GM19468 (cell line): Measurements from ENCODE around the gene HES5.

Experiments used
- ATAC-seq: cut with Tn5 transposase; IDR thresholded peaks from one replicate; pipeline ENCODE4 v1.9.1; 2021; ENCODE audit warnings: mild to moderate bottlenecking, moderate library complexity, moderate number of reproducible peaks; ENCODE audit not compliant: unreplicated experiment; ENCODE audit errors: extremely low read depth

HES5 gene

DNA sequence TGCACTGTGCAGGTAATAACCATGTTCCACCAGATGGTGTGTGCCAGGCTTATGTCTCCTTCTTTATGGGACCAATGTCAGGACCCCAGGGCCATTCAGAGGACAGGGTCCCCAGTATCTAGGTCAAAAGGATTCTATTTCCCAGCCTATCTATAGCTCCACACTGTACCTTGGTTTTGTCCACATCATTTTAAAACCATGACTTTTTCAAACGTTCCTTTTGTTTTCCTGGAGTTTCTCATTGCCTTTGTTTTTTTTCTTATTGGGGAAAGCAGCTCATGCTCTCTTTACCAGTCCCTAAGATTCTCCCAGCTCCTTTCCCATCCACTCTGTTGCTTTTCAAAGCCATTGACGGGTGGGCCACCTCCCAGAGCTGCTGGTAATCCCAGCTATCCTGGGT lies 41.4 kb downstream of the HES5 start:
- ATAC-seq: no peak

DNA sequence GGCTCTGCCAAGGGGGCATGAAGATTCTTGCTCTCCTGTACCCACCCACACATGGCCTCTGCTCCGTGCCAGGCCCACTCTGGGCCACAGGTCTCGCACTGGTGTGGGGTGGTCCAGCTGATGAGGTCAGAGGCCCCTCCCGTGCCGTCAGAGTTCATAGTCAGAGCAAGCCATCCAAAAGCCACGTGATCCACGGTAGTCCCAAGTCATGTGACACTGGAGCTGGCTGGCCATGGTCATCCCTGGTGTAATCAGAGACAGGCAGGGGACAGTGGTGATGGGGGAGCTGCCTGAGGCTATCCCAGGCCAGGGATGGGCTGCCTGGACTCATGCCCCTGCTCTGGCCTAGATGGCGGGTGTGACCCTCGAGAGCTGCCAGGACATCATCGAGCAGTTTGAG lies 43.5 kb downstream of the HES5 start:
- ATAC-seq: no peak

DNA sequence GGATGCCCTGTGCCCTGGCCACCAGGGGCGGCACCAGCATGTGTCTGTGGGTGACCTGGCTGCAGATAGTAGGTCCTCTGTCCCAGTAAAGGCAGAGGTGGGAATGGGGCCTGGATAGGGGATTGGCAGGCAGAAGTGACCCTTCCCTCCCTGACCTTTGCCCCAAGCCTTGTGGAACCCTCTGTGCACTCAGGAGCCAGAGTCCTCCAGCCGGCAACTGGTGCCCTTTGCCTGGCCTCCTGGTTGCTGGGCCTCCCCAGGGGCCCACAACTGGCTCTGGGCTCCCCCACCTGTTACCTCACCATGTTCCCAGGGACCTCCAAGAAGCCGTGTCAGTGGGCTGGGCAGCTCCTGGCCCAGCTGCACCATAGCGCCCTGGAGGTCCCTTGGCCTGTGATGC lies 44.0 kb downstream of the HES5 start:
- no peak for ATAC-seq

DNA sequence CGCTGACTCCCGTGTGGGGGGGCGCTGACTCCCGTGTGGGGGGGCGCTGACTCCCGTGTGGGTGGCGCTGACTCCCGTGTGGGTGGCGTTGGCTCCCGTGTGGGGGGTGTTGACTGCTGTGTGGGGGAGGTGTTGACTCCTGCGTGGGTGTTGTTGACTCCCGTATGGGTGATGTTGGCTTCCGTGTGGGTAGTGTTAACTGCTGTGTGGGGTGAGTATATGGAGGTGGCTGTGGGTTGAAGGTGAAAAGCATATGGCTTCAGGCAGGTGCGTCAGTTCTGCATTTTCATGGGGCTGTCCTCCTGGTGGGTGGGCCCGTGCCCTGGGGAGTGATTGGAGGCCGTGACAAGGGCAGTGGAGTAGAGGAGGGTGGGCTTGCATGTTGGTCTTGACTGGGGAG lies 46.1 kb downstream of the HES5 start:
- no peak for ATAC-seq

DNA sequence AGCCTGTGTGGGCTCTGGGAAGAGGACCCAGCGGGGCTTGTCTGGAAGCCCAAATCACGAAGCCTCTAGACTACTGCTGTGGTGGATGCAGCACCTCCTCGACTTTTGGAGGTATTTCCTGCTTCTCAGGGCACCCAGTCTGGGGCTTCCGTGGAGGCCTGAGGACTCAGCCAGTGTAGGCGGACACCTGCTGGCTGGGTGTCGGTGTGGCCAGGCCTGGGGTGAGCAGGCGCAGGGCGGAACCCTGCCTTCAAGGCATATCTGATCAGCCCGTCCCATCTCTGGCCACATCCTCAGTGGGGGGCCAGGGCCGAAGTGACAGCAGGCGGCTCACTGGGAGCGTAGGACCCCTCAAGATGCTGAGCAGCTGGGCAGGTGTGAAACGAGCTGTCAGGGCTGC lies 47.0 kb downstream of the HES5 start:
- ATAC-seq: no peak

DNA sequence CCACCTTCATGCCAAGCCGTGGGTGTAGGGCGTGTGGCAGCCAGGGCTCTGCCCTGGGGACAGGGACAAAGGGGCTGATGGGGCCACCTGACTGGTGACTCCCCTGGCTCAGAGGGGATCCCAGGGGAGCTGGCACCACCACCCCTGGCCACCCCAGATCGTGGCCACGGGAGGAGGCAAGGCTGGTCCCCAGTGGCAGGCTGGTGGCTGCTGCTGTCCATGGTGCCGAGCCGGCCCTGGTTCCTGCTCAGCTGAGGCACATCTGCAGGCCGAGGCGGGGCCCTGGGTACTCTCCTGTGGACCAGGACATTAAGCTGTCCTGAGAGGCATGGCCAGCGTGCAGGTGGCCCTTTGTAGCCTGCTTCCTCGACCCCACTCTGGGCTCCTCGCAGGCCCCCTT lies 47.5 kb downstream of the HES5 start:
- ATAC-seq: no peak

DNA sequence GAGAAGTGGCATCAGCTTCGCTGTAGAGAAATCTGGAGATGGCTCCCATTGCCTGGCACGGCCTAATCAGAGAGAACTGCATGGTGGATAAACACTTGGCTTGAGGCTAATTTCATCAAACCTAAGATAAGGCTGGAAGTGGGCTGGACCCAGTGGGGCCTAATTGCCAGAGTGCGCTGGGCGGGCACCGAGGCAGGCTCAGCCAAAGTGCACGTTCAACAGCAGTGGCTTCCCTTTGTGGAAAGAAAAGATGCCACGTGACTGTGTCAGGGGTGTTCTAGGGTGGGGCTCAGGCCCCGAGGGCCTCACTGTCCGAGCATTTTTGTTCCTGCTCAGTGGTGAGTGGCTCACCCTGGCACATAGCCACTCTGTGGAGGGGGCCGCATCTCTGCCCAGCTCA lies 48.2 kb downstream of the HES5 start:
- ATAC-seq: no peak

DNA sequence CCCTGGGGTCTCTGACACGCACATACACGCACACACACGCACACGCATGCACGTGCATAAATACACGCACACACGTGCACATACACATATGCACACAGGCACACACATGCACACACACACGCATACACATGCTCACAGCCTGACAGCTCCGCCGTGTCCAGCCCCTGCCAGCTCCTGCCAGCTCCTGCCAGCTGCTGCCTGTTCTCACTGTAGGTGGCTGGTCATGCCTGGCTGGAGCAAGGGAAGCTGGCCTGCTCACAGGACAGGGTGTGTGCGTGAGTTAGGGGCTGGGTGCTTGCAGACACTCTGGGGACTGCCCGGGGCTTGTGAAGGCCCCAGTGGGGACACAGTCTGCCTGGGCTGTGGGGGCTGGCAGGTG lies 49.1 kb downstream of the HES5 start:
- ATAC-seq: no peak

DNA sequence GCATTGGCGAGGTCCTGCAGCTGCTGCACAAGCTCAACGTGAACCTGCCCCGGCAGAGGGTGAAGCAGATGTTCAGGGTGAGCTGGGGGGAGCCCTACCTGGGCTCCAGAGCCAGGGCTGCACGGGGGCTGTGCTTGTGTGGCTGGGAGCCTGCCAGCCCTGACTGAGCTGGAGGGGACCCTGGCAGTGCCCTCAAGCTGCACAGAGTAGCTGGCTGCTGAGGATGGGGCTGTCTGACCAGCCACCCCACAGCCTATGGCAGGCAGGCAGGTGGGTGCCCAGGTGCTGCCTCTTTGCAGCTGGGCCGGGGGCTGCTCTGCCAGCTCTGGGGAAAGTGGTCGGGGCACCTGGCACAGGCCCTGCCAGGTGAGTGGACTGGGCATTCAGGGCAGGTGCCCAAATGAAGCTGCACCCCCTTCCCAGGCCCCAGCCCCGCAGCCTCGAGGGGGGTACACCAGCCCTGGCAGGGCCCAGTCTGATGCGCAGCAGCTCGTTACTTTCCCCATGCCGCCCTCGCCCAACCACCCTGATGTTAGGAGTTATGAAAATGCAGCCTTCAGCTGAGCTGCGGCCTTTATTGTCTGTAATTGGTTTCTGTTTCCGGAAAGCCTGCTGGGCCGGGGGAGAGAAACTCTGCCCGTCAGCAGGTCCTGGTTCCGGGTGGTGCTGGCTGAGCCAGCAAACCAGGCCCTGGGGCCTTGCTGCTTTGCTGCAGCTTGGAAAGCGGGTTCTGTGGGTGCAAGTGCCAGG lies 49.7 kb downstream of the HES5 start:
- ATAC-seq: no peak

DNA sequence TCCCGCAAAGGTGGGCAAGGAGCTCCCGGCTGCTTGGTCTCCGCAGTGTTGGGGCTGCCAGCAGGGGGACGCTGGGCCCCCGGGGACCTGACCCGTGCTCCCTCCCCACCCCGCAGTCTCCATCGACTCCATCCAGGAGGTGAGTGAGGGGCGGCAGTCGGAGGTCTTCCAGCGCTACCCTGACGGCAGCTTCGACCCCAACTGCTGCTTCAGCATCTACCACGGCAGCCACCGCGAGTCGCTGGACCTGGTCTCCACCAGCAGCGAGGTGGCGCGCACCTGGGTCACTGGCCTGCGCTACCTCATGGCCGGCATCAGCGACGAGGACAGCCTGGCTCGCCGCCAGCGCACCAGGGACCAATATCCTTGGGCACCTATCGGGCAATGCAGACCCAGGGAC lies 50.4 kb downstream of the HES5 start:
- no peak for ATAC-seq

DNA sequence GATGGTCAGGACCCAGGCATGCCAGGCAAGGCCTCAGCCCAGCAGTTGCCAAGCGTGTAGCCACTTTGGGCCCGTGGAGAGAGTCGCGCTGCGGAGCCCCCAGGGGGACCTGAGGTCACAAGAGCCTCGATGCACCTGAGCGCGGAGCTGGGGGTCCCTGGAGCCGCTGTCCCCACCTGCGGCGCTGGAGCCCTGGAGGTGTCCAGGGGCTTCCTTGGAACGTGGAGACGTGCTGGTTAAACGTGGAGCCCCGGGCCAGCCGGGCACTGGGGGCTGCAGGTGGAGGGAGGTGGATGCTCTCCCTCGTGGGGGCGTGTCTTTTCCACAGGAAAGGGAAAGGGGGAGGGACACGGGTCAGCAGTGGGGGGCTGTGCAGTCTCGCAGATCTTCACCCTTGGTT lies 50.9 kb downstream of the HES5 start:
- ATAC-seq: no peak
